Measurements from ENCODE around the gene MLKL.

MLKL gene

GRCh38 chr16:74651841-74652240 lies 48.8 kb downstream of the MLKL start:
- no peak for DNase-seq (ENCODE audit: low read depth in 2 of 2)

DNA sequence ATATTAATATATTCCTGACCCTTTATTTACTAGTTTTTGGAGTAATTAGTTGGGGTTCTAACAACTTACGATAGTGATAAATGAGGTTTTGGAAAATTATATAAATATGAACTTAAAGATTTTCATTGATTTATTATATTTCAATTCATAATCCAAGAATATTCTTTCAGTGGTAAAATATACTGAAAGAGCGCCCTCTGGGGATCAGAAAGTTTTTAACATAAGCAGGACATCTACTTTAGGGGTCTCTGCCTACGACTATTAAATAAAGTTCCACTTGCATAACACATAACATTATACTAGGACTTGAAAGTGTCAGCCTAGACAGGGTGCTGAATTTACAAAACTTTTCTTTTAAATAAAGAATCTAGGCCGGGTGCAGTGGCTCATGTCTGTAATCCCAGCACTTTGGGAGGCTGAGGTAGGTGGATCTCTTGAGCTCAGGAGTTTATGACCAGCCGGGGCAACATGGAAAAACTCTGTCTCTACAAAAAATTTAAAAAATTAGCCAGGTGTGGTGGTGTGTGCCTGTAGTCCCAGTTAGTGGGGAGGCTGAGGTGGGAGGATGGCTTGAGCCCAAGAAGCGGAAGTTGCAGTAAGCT lies 49.6 kb downstream of the MLKL start:
- no peak for DNase-seq (ENCODE audit: low read depth in 2 of 2)

DNA sequence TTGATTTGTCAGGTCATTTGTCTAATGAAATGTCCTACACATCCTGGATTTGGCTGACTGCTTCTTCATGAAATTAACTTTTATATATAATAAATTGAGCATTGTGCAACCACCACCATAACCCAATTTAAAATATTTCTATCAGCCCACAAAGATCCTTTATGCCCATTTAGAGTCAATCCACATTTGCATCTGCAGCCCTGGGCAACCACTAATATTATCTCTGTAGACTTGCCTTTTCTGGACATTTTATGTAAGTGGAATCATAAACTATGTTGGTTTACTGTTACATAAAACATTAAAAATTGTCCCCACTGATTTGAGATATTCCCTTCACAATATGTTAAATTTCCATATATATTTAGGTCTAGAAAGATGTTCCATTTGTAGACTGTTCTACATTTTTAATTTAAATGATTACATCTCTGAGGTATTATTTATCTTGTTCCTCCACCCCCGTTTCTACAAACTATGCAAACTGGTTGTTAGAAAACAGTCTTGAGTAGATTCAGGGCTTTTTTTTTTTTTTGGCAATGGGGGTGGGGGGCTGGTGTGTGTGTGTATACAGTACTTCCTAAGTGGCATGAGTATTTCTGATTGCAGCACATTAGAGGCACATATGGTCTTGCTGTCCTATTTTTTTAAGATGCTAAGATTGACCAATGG lies 50.7 kb downstream of the MLKL start:
- no peak for DNase-seq (ENCODE audit: low read depth in 2 of 2)

- DNase-seq (ENCODE audit: low read depth in 2 of 2), result no peak
These were observed 58.7 kb downstream of the MLKL start for GRCh38 chr16:74641969-74642368.

GRCh38 chr16:74637742-74638453 lies 62.8 kb downstream of the MLKL start:
- no peak for DNase-seq (ENCODE audit: low read depth in 2 of 2)

DNA sequence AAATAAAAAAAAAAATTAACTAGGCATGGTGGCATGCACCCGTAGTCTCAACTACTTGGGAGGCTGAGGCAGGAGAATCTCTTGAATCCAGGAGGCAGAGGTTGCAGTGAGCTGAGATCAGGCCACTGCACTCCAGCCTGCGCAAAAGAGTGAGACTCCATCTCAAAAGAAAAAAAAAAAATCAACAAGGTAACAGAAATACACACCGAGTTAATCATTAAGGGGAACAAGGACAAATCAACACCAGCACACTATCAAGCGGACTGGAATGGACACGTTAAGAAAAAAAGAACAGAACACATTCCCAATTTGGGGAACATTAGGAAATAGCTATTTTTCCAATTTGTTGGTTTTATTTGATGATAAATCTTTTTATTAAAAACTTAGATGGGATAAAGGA lies 65.4 kb downstream of the MLKL start:
- no peak for DNase-seq (ENCODE audit: low read depth in 2 of 2)

DNA sequence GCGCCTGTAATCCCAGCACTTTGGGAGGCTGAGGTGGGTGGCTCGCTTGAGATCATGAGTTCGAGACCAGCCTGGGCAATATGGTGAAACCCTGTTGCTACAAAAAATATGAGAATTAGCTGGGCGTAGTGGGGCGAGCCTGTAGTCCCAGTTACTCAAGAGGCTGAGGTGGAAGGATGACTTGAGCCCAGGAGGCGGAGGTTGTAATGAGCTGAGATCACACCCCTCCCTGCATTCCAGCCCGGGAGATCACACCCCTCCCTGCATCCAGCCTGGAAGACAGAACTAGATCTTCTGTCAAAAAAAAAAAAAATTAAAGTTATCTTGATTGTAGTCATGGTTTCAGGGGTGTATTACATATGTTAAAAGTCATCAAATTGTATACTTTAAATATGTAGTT lies 67.0 kb downstream of the MLKL start:
- no peak for DNase-seq (ENCODE audit: low read depth in 2 of 2)

- no peak for DNase-seq (ENCODE audit: low read depth in 2 of 2)
These were observed 73.0 kb downstream of the MLKL start for GRCh38 chr16:74627506-74628220.

DNA sequence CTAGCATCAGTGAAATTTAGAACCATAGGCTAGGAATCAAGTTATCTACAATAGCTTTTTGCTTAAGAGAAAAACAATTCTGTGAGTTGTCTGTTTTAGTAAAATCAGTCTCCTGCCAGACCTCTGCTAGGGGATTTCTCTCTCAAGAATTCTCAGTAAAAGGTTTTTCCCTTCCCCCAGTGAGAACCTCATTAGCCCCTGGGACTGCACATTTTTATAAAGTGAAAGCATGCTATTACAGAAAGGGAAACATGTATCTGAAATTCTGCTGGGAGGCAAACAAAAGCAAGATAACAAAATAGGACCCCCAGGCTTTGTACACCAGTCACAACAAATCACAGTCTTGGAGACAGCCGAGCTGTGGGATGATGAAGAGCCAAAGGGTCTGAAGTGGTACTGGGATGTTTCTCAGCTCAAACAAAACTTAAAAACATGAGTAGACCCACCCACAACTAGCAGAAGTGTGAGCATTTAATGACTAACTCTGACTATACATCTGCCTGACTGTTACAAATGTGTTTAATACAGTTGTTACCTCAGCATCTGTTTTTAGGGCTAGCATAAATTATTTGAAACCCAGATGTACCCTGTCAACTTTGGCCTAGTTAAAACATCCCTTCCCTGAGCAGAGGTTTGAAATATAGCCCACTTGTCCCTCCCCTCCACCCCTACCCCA lies 73.8 kb downstream of the MLKL start:
- DNase-seq (ENCODE audit: low read depth in 2 of 2), result no peak

- DNase-seq (ENCODE audit: low read depth in 2 of 2), result no peak
These were observed 74.9 kb downstream of the MLKL start for GRCh38 chr16:74625500-74626350.

DNA sequence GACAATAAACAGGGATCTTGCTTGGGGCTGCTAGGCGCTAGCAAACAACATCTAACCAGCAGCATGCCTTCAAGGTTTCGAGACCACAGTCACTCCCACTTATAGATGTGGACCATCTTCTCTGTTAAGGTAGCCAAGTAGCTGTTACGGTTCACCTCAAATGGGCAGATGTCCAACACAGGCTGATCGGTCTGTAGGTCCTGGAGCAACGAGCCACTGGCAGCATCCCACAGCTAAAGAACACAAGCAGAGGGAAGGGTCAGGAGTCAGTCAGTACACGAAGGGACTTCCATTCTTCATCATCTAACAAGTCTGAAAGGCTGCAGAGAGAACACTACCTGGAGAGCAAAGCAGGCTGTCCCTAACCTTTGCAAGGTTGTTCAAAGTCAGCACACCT lies 76.8 kb downstream of the MLKL start:
- no peak for DNase-seq (ENCODE audit: low read depth in 2 of 2)

- no peak for DNase-seq (ENCODE audit: low read depth in 2 of 2)
These were observed 77.3 kb downstream of the MLKL start for GRCh38 chr16:74623214-74623838.

DNA sequence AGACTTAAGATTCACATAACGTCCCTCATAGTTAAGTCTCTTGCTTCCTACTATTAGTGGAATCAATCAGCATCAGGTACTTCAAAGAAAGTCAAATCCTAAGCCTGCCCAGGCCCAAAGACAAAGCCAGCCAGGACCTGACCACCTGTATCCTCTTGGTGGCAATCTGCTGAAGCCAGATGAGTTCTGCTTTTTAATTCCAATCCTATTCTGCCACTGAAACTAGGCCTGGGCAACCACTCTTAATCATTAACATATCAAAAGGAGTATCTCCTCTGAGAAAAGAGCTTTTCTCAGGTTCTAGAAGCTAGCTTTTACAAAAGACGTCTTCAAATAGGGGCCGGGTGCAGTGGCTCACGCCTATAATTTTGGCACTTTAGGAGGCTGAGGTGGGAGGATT lies 78.7 kb downstream of the MLKL start:
- DNase-seq (ENCODE audit: low read depth in 2 of 2), result no peak
